HG02943 (cell line): ENCODE measurements around the gene TPRN.

Experiments
- ATAC-seq: cut with Tn5 transposase; IDR thresholded peaks from one replicate; pipeline ENCODE4 v1.9.1; 2021; ENCODE audit warnings: mild to moderate bottlenecking, low read depth, moderate library complexity; ENCODE audit not compliant: unreplicated experiment

The TPRN gene

DNA sequence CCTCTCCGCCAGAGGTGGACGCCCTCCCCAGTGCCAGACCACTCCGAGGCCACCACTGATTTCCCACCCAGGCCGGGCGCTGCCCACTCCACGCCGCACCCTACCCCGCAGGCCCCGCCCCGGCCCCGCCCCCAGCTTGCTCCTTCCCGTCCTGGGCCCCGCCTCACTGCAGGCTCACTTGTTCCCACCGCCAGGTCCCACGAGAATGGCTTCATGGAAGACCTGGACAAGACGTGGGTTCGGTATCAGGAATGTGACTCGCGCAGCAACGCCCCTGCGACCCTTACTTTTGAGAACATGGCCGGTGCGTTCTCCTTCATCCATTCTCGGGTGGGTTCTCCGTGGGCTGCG is 37.2 kb downstream of the TPRN start:
- ATAC-seq = no peak

DNA sequence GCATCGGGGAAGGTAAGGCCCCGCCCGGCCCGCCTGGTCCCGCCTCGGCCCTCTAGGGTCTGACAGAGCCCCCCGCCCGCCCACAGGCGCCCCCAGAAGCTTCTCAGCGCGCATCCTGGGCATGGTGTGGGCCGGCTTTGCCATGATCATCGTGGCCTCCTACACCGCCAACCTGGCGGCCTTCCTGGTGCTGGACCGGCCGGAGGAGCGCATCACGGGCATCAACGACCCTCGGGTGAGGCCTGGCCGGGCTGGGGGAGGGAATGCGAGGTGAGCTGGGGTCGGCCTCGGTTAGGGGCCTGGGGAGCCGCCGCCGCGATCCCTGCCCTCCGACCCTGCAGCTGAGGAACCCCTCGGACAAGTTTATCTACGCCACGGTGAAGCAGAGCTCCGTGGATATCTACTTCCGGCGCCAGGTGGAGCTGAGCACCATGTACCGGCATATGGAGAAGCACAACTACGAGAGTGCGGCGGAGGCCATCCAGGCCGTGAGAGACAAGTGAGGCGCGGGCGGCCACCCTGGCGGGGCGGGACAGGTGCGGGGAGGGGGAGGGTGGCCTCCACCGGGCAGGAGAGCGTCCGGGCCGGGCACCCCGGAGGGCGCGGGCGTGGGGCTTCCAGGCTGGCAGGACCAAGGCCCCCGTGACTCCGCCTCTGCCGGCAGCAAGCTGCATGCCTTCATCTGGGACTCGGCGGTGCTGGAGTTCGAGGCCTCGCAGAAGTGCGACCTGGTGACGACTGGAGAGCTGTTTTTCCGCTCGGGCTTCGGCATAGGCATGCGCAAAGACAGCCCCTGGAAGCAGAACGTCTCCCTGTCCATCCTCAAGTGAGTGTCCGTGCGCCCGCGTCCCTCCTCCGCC is 37.8 kb downstream of the TPRN start:
- ATAC-seq = no peak

DNA sequence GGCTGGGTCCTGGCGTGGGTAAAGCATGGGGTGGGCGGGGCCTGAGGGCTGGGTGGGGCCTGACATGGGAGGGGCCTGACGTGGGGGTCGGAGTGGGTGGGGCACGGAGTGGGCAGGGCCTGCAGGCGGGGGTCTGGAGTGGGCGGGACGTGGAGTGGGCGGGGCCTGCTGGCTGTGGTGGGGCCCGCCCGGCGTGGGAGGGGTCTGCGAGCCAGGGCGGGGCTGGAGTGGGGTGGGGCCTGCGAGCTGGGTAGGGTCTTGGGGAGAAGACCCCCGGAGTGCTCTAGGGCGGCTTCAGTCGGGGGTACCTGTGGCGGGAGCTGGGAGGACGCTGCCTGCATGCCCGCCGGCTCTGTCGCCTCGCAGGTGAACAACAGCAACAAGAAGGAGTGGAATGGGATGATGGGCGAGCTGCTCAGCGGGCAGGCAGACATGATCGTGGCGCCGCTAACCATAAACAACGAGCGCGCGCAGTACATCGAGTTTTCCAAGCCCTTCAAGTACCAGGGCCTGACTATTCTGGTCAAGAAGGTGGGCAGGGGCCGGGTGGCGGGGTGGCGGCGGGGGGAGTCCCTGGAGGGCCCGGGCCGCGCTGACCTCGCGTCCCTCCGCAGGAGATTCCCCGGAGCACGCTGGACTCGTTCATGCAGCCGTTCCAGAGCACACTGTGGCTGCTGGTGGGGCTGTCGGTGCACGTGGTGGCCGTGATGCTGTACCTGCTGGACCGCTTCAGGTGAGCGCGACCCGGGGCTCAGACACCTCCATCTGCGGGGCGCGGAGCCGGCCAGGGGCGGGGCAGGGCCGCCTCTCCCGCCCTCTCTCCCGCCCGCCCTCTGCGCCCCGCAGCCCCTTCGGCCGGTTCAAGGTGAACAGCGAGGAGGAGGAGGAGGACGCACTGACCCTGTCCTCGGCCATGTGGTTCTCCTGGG is 38.7 kb downstream of the TPRN start:
- no peak for ATAC-seq

DNA sequence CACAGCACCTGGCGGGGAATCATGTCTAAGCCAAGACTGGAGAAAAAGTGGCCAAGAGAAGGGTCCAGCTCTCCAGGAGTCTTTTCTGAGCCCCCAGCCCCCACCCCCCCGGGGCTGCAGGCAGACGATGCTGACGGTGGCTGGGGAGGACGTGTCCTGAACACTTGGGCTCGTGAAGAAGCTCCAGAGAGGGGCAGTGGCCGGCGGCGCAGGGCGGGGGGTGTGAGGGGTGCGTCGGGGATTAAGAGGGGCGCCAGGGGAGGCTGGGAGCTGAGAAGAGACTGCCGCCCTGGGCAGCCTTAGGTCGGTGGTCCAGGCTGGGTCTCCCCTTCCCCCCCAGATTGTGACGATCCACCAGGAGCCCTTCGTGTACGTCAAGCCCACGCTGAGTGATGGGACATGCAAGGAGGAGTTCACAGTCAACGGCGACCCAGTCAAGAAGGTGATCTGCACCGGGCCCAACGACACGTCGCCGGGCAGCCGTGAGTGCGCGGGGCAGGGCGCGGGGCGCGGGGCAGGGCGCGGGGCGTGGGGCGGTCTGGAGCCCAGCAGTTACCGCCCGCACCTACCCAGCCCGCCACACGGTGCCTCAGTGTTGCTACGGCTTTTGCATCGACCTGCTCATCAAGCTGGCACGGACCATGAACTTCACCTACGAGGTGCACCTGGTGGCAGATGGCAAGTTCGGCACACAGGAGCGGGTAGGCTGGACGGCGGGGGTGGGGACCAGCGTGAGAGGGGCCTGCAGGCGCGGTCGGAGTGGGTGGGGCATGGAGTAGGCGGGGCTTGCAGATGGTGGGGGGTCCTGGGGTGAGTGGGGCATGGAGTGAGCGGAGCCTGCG is 39.6 kb downstream of the TPRN start:
- no peak for ATAC-seq

DNA sequence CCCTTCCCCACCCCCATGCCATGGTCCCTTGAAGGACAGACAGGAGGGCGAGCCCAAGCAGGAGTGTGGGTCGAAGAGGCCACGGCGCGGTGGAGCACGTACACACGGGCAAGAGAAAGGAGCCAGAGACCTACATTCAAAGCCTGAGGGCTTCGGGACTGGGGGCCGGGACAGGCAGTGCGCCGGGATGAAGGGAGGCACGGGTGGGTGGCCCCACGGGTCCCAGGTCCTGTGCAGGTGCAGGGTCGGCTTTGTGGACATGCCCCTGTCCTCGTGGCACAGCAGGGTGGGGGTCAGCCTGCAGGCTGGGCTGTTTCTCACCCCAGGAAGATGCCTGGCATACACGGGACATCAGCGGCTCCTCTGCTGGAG is 40.5 kb downstream of the TPRN start:
- no peak for ATAC-seq

DNA sequence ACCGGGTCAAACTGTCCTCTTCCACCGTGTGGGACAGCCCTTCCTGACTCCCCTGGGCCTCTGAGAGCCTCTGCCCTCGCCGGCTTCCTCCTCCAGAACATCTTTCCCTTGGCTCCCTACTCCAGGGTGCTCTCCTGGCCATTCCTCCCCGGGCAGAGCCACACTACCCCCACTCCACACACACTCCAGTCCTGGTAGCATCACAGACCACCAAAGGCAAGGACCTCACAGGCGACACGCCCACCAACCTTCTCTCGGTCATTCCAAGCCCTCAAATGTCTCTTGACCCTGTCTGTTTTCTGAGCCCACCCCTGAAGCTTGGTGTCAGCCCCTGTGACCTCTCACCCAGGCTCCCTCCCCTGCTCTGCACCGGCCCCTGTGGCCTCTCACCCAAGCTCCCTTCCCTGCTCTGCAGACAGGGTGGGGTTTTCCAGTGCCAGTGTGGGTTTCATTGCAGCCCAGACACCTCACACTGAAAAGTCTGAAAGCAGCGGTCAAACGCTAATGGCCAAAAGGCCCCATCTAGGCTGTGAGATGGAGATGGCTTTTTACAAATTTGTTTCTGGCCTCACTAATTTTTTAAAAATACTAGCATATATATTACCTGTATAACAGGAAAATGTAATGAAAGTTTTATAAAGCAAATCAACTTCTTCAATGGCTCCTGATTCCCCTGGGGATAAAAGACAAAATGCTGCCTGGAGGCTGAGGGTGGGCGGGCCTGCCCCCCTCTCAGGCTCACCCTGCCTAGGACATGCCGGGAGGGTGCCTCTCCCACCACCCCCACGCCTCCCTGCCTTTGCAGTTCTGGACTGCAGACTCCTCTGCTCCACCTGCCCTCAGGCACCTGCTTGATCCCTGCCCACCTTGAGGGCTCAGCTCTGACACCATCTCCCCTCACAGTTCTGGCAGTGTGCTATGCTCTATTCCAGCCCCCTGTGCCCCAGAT is 41.2 kb downstream of the TPRN start:
- no peak for ATAC-seq

DNA sequence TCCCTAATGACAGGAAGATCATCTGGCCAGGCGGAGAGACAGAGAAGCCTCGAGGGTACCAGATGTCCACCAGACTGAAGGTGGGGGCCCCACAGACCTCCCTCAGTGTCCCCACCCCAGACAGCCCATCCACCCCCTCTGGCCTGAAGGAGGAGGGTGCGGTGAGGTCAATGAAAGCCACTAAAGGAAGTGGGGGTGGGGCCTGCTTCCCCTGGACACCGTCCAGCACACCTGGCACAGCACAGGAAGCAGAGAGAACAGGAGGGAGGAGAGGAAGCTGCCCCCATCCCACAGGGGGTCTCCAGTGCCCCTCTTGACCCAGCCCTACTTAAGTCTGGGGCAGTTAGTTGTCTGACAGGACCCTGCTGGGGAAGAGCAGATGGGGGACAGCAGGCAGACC is 41.9 kb downstream of the TPRN start:
- no peak for ATAC-seq

DNA sequence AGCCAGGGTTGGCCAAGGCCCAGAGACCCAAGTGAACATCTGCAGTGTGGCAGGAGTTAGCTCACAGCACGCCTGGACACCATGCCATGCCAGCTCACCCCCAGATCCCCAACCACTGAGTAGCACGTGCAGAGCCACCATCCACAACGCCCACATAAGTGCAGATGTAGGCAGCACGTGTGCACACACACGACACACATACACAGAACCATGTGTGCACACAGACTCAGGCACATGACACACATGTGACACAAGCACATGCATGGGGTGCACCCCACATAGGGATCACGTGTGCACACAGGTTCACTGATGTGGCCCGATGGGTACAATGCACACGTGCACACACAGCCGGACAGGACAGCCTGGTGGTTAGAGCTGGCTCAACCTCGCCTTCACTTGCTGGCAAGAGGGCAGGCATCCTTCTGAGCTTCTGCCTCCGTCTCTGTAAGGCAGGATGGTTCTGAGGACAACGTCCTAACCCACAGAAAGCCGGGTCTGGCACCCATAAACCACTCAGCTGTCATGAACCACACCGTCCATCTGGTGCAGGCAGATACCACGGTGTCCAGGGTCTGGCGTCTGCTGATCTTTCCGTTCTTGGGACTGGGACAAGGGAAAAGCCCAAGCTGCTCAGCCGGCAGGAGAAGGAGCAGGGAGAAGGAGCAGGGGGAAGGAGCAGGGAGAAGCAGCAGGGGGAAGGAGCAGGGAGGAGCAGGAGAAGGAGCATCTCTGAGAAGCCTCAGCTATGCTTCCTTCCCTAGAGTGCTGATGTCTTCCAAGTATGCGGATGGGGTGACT is 42.7 kb downstream of the TPRN start:
- no peak for ATAC-seq

DNA sequence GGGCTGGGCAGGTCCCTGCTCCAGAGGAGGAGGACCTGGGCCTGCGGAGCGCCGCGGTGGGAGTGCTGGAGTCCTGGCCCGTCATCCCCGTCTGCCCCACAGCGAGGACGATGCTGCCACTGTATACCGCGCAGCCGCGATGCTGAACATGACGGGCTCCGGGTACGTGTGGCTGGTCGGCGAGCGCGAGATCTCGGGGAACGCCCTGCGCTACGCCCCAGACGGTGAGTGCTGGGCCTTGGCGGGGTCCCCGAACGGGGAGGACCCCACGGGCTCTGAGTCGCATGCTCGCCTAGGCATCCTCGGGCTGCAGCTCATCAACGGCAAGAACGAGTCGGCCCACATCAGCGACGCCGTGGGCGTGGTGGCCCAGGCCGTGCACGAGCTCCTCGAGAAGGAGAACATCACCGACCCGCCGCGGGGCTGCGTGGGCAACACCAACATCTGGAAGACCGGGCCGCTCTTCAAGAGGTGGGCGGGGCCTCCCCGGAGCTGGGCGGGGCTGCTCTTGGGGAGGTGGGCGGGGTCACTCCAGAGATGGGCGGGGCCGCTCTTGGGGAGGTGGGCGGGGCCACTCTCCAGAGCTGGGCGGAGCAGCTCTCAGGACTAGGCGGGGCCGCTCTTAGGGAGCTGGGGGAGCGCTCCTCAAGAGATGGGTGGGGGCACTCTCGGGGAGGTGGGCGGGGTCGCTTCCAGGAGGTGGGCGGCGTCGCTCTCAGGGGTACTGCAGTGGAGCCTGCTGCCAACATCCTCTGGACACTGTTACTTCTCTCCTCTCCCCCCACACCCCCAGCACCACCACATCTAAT is 43.8 kb downstream of the TPRN start:
- no peak for ATAC-seq

DNA sequence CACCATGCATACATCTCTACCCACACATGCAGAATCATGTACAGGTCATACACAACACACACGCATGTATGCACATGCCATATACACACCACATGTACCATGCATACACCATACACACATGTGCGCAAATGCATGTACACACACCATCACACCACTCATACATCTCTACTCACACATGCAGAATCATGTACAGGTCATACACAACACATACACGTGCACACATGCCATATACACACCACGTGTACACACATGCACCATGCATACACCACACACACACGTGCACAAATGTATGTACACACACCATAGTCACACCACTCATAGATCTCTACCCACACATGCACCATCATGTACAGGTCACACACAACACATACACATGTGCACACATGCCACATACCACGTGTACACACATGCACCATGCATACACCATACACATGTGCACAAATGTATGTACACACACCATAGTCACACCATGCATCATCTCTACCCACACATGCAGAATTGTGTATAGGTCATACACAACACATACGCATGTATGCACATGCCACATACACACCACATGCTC is 47.6 kb downstream of the TPRN start:
- no peak for ATAC-seq

DNA sequence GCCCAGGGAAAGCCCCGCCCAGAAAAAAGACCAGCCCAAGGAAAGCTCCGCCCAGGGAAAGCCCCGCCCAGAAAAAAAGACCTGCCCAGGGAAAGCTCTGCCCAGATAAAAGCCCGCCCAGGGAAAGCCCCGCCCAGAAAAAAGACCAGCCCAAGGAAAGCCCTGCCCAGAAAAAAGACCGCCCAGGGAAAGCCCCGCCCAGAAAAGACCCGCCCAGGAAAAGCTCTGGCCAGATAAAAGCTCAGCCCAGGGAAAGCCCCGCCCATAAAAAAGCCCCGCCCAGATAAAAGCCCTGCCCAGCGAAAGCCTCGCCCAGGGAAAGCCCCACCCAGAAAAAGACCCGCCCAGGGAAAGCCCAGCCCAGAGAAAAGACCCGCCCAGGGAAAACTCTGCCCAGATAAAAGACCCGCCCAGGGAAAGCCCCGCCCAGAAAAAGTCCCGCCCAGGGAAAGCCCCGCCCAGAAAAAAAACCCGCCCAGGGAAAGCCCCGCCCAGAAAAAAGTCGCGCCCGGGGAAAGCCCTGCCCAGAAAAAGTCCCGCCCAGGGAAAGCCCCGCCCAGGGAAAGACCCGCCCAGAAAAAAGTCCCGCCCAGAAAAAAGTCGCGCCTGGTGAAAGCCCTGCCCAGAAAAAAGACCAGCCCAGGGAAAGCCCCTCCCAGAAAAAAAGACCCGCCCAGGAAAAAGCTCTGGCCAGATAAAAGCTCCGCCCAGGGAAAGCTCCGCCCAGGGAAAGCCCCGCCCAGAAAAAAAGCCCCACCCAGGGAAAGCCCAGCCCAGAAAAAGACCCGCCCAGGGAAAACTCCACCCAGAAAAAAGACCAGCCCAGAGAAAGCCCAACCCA is 49.7 kb downstream of the TPRN start:
- no peak for ATAC-seq

DNA sequence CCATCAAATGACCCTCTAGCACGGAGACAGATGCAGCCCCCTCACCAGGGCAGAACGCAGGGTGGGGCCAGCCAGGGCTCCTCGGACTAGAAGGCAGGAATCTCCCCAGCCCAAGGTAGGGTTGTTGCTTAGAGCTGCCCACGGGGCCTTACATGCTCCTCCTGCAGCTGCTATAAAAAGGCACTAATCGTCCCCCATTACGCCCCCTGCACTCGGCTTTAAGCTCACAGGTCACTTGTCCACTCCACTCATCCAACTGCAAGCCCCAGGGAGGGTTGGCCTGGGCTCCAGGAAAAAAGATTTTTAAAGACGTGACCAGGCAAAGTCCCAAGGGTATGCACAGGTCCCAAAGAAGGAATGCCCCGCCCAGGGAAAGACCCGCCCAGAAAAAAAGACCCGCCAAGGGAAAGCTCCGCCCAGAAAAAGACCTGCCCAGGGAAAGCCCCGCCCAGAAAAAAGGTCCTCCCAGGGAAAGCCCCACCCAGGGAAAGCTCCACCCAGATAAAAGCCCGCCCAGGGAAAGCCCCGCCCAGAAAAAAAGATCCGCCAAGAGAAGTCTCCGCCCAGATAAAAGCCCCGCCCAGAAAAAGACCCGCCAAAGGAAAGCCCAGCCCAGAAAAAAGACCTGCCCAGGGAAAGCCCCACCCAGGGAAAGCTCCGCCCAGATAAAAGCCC is 50.5 kb downstream of the TPRN start:
- ATAC-seq = no peak

DNA sequence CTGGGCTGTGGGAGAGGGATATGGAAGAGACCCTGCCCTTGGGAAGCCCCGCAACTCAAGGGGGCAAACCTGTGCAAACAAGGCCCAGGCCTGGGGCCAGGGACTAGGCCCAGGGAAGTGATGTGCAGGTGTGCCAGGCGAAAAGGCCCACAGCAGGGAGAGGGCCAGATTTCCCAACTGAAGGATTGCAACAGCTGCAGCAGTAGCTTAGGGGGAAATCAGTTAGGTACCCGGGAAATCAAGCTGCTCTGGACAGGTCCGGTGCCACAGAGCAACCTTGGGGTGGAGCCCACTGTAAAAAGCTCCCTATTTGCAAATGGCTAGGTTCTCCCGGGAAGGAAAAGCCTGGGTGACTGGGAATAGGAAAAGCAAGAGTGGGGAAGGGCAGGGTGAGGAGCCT is 51.2 kb downstream of the TPRN start:
- ATAC-seq = no peak

DNA sequence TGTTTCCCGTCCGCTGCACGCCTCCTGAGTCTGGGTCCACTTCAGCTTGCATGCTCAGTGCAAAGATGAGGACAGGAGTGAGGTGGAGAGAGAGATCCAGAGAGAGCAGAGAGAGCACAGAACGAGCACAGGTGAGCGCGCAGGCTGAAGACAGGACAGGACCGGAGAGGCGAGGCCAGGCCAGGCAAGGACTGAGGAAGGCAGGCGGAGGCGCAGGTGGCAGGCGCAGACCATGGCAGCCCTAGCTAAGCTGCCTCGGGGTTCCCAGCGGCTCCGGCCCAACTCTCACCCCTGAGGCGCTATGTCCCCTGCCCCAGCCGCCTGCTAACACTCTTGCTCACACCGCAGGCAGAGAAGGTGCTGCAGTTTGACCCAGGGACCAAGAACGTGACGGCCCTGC is 51.9 kb downstream of the TPRN start:
- ATAC-seq = no peak

DNA sequence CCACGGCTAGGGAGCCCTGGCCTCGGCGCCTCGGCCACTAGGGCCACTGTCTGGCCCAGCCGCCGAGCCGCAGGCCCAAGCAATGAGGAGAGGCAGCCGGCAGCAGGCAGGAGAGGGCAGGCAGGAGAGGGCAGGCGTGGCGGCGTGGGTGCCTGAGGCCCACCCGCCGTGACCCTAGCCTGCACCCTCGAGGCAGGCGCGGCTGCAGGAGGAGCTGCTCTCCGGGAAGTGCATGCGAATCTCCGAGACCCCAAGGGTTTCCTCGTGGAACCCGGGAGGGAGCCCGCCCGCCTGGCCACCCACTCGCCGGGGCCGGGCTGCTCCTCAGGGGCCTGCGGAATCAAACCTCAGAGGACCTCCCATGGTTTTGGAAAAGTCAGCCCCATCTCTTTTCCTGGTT is 52.3 kb downstream of the TPRN start:
- no peak for ATAC-seq

DNA sequence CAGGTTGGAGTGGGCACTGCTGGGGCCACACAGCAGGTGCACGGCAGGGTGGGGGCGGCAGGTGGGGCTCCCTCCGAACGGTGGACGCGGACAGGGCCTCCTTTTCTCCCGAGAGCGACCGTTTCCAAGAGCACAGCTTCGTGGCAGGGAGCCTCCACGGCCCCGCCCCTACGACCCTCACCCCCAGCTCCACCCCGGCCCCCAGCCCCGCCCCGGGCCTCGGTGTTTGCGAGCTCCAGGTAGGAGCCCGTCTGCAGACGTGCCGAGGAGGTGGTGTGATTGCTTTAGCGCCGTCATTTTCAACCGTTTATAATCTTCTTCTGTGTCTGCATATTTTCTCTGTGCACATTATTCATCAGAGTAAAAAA is 52.8 kb downstream of the TPRN start:
- ATAC-seq = no peak
